HG02981 (cell line): ENCODE data around the gene DENND2C.

Experiments
- ATAC-seq: cut with Tn5 transposase; IDR thresholded peaks from one replicate; pipeline ENCODE4 v1.9.1; 2021; ENCODE audit warnings: mild to moderate bottlenecking, moderate library complexity; ENCODE audit not compliant: unreplicated experiment

Gene DENND2C

DNA sequence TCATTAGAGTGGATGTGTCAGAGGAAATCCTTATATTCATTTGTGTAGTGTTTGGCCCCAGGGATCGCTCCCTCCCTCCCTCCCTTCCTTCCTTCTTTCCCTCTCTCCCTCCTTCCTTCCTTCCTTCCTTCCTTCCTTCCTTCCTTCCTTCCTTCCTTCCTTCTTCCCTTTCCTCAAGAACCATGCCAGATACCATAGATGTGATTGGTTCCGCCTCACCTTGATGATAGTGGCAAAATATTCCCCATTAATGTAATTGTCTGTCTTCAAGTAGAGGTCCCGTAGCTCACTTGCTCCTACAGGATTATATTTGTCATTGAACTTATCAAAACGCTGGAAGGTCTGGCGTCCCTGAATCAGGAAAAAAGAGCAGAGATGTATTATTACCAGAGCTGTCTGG, 7.8 kb upstream of the DENND2C start:
- ATAC-seq = no peak

DNA sequence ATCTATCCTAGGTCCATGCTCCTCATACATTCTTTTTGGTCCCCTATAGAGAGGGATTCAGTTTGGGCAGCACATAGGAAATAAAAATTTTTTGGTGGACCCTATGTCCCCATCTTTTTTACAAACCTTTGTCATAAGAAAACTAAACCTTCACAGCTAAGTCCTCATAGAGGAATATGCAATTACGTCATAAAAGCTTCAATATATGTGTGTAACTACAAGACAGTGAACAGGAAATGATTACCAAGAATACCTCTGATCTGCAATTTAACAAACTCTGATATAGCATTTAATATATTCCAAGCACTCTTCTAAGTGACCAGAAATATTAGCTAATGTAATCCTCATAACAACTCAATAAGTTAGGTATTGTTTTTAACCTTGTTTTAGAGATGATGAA, 6.3 kb upstream of the DENND2C start:
- ATAC-seq = no peak

DNA sequence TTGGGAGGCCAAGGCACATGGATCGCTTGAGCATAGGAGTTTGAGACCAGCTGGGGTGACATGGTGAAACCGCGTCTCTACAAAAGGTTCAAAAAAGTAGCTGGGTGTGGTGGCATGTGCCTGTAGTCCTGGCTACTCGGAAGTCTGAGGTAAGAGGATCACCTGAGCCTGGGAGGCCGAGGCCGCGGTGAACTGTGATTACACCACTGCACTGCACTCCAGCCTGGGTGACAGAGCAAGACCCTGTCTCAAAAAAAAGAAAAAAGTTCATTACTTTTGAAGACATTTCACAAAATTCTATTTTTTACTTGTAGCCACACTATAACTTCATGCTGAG, 2.1 kb upstream of the DENND2C start:
- ATAC-seq = no peak

DNA sequence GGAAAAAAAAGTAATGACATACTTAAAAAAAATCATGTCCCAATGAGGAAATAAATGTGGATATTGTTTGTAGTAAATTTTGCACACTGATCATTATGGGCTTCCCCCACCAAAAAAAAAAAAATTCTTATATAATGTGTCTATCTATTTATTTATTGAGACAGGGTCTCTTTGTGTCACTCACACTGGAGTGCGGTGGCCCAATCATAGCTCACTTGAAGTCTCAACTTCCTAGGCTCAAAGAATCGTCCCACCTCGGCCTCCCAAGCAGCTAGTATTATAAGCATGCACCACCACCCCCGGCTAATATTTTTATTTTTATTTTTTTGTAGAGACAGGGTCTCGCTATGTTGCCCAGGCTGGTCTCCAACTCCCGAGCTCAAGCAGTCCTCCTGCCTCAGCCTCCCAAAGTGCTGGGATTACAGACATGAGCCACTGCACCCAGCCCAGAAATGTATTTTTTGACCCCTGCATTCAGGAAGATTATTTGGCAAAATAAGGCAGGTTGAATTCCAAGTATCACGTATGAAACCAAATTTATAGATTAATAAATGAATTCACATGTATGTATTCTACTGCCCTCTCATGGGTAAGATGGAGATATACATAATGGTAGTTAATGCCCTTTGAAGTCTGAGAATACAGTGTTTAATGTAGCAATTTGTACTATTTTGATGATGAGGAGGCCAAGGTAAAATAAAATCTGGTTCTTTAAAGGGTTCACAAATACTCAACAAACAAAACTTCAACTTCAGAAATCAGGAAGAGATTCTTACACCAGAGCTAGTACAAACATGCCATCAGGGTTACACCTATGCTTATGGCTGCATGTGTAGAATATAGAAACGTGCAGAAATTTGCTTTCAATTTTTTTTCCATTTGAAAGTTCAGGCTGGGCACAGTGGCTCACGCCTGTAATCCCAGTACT, 1.4 kb upstream of the DENND2C start:
- no peak for ATAC-seq

DNA sequence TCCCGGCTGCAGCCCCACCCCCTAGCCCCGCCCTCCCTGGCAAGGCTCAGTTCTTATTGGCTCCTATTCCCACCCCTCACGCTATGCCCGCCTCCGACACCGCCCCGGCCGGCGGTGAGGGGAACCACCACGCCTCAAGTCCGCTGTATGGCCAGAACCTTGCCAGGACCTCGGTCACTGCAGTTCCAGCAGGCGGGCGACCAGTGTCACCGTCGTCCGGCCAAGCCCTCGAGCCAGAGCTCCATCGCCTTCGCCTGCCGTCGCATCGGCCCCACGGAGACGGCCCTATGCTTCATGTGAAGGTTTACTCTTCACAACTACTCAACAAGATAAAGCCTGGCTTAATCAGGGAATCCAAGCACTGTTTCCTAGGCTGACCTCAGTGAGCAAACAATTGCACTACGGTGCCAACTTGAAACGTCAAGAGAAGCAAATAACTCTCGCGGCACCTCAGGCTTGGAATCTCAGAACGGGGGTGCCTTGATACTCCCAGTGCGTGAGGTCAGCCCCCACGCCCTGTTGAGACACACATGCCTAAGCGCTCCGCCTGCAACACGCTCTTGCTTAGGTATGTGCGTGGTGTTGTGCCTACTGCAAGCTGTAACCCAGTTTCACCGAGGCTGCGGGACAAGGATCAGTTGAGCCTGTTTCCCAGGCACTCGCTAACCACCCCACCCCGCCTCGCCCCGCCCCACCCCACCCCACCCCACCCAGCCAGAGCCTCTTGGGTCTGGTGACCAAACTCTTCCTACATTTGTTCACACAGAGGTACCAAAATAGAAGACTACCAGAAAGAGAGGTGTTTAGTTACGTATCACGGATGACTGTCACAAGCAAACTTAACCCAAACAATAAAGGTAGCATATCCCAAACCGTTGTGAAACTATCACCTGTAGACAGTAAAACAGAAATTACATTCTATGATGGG, 498 bp upstream of the DENND2C start:
- peak; percentile 98 for ATAC-seq

DNA sequence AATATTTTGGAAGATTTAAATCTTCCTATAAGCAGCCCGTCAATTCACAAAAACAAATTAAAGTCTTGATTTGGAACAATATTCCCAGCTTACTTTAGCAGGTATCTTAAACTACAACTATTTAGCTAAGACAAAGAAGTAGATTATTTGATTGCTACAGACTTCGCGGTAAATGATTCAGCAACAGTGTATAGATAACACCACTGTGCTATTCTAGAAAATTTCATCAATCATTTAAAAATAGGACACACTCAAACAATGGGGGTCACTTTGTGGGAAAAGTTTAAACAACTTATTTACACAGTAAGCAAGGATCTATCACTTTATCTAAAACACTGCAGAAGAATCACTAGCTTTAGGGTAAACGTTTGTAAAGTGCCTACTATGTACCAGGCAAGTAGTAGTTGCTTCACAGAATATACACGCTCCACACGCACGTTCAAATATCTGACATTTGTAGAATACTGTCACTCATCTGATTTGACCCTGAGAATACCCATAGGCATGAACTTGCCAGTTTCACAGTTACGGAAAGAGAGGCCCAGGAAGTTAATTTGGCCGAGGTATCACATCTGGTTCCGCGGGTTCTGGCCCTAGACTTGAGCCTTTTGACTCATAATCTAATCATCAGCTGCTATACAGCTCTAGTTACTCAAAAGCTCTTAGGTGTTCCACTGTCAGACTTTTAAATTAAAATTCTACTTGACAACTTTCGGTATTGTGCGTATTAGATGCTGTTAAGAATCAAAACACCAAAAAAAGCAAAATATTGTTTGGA, 876 bp downstream of the DENND2C start:
- no peak for ATAC-seq

DNA sequence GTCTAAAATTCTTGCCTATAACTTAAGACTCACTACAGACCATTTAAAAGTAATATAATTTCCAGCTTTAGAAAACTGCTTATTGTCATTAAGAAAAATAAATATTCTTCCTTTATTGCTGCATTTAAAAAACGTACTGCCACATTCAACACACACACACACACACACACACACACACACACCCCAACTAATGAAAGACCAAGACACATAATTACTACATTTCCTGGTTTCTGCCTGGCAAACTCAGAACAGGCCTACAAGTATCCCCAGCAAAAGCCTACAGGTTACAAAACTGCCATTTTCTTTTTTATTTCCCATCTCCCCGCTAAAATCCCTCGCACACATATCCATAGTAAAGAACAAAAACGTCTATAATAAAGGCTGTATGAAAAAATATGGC, 1.5 kb downstream of the DENND2C start:
- no peak for ATAC-seq

DNA sequence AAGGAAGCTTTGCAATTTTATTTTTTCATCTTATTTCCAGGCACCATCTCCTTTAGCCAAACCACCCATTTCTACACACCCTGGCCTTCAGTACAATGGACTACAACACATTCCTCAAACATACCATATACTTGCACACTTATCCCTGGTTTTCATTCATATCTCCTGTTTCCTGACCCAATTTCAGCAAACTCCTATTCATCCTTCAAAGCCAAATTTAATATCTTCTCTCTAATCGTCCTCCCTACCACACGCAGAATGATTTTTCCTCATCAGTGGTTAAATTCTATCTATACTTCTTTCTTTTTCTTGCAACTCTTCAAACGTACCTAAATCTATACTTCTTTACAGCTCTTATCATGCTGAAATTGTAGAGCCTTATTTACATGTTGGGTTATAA, 2.9 kb downstream of the DENND2C start:
- ATAC-seq = no peak

DNA sequence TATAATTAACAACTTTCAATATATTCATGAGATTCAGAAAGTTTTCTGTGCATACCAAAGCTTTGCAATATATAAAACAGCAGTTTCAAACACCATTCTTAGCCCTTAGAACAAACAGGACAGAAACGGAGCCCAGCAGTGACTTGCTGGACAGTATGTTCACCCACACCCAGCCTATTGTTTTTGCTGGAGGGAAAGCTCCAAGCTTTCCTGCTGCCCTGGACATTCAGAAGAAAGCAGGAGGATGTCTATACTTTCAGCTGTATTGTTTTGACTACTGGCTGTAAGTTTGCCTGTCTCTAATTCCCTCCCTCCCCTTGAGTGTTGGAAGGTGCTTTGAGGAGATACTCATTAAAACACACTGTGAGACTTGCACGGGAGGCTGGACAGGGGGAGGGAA, 9.6 kb downstream of the DENND2C start:
- no peak for ATAC-seq

DNA sequence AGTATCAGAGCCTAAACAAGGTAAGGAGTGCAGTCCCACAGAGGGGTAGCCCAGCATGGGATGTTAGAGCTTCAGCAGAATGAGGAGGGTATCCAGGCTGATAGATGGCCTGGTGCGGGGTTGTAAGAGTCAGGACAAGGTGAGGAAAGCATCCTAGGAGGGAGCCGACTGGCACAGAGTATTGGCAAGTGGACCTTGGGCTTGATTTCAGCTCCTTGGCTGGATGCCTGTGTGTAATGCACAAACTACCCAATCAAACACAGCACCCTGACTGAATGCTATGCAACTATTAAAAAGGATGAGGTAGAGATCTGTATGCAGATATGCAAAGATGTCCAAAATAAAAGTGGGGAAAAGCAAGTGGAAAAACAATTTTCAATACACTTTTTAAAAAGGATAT, 18.0 kb downstream of the DENND2C start:
- ATAC-seq = no peak

DNA sequence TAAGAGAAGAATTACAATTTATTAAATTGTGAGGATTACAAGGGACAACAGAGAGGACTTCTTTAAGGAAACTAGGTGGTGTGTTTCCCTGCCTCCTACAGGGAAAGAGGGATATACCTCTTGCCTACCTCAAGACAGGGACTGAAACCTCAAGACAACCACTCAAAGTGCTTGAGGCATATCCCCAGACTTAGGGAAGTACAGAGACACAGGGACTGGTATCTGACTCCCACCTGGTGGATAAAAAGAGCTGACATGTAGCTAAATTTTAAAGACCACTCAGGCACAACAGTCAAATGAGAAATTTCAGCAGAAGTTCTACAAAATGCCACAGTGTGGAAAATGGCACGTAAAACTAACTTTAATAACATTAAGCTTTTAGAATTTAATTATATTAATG, 21.3 kb downstream of the DENND2C start:
- no peak for ATAC-seq

DNA sequence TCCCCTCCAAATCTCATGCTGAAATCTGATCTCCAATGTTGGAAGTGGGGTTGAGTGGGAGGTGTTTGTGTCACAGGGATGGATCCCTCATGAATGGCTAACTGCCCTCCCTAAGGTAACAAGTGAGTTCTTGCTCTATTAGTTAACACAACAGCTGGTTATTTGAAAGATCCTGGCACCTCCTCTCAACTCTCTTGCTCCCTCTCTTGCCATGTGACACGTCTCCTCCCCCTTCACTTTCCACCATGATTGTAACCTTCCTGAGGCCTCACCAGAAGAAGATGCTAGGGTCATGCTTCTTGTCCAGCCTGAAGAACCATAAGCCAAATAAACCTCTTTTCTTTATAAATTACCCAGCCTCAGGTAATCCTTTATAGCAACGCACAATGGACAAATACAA, 28.5 kb downstream of the DENND2C start:
- no peak for ATAC-seq

DNA sequence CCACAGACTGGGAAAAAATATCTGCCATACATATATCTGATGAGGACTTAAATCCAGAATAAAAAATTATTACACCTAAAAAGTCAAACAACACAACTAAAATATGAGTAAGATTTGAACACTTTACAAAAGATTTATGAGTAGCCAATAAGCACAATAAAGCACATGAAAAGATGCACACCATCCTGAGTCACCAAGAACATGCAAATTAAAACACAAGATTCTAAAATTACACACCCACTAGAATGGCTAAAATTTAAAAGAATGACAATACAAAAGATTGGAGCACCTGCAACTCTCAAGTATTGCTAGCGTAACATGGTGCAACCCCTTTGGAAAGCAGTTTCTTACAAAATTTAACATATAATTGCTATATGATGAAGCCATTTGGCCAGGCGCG, 30.9 kb downstream of the DENND2C start:
- ATAC-seq = no peak

DNA sequence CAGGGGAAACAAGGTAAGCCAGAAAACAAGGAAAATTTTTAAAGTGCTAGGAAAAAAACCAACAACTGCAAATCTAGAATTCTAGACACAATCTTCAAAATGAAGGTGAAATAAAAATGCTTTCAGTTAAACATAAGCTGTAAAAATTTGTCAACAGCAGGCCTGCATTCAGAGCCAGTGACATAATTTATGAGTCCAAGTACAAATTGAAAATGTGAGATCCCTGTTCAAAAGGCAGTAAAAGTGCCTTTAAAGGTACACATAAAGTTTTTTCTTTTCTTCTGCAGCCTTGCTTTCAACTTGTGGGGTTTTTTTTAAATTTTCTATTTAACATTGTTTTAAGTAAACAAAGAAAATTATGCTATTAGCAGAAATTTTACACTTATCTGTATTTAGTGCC, 37.4 kb downstream of the DENND2C start:
- no peak for ATAC-seq

DNA sequence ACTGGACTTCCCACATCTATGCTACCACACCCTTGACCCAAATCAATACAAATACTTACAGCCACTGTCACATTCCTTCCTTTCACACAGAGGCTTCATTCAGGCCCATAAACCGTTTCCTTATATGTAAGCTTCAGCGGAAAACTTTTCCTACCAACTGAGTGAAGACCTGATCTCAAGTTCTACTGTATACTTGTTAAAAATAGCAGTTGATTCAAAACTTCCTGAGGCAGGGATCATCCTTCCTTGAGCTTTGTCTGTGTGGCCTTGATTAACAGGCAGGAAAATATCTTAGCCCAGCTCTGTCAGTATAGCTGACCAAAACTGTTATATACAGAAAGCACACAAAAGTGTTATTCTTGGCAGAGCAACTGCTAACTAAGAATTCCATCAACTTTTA, 42.7 kb downstream of the DENND2C start:
- no peak for ATAC-seq

DNA sequence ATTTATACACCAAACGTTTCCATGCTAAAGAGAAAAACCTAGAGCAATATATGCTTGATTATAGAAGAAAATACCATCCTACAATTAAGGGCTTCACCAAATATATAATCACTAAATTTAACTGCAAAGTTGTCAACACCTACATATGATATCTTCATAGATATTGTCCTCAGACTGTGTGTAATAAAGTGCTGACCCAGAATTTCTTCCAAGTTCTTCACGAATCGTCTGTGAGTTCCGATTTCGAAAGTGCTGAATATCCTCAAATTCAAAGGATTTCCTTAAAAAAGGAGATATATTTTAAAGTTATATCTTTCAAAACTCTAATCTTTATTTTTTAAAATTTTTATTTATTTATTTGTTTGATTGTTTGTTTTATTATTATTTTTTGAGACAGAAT, 46.5 kb downstream of the DENND2C start:
- no peak for ATAC-seq

DNA sequence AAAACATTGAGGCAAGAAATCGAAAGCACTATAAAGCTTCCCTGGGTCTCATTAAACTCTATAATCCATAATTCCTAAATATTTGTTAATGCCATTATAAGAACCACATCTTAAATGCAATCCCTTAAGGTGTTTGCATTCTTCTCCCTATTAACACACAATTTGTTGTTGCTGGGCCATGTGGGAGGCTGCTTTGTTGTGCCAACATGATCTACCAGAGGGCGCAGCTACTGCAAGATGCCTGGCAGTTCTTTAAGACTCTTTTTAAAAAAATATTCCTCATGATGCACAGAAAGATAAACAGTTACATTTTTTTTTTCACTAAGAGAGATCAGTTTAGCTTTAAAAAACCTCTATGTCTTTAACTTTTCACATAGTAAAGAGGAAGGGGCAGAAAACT, 49.4 kb downstream of the DENND2C start:
- ATAC-seq = no peak

DNA sequence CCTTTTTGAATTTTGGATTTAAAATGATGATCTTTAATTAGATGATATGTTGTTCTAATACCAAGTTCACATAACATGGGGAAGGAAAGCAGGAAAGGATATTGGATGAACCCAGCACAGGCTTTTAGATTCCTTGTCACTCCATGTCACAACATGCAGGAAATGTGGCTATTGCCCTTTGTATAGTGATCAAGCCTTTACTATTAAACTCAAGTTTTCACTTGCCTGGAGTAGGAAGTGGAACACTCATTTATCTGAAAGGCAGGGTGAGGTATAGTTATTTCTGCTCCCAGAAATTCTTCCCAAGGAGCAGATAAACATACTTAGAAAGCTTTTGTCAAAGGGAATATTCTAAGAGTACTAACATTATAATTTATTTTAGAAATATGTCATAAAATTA, 51.2 kb downstream of the DENND2C start:
- ATAC-seq = no peak

DNA sequence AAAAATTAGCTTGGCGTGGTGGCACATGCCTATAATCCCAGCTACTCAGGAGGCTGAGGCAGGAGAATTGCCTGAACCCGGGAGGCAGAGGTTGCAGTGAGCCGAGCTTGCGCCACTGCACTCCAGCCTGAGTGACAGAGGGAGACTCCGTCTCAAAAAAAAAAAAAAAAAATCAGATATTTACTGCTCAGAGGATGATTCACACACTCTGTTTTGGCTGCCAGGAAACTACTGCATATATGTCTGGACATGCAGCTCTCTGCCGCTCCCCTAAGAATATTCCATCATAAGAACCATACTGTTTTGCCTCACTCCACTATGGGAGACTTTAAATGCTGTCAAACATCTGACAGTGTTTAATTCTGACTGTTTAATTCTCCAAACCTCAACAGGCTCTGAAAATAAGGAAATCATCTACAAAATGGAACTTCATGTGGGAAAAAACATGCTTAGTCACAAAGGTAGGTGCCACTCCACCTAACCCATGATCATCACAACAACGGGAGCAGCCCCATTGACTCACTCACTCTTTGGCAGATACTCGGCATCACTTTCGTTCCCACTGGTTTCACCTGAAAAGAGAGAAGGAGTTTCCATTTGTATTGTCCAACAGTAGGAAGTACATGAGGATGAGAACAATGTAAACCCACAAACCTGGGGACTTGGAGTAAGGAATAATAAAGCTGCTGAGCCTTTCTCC, 59.2 kb downstream of the DENND2C start:
- no peak for ATAC-seq

DNA sequence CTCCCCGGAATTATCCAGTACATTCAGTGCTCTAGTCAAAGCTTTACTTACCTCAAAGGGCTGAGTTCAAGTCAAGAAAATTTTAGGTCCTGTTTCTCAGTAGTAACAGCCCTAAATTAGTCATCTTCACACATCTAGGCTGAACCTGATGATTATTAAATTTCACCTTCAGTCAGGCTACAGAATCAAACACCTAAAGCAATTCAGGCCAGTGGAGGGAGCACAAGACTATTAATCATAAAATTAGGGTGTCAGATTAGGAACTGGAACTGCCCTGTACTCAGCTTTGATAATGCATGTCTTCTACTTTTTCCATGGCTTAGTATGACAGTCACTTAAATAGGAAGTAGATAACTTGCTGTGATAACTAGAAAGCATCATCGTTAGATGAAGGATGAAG, 60.0 kb downstream of the DENND2C start:
- no peak for ATAC-seq

DNA sequence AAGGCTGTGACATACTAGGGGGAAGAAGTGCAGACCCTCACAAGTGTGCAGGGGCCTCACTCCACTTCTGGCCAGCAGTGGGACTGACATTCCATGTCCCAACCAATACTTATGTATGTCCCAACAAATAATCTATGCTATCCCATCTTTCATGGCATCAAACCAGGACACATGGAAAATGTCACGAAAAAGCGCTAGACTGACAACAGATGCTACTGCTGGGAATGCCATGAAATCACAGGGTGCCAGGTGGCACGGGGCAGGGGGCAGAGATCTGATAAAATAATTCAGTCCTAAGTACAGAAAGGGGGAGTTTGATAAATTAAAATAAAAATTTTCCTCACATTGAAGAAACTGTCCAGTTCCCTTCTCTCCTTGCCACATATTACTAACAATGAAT, 60.8 kb downstream of the DENND2C start:
- ATAC-seq = no peak
